Stimulated activated CD8-positive, alpha-beta memory T cell treated with anti-CD3 and anti-CD28 coated beads, Interleukin-12 subunit alpha, Interleukin-12 subunit beta, amount 100 ng/mL, for 4 hours (primary cell): ENCODE data around the gene CD177.
"Not testable (repeated sequence)": the region's sequence is repeated elsewhere in the genome, so short reads cannot be mapped to it uniquely, and the experiment has no call there.

Source experiments
- DNase-seq: peaks from one replicate; pipeline ENCODE4 v3.0.0-alpha.2; 2020; ENCODE audit warnings: low read depth

The CD177 gene

DNA sequence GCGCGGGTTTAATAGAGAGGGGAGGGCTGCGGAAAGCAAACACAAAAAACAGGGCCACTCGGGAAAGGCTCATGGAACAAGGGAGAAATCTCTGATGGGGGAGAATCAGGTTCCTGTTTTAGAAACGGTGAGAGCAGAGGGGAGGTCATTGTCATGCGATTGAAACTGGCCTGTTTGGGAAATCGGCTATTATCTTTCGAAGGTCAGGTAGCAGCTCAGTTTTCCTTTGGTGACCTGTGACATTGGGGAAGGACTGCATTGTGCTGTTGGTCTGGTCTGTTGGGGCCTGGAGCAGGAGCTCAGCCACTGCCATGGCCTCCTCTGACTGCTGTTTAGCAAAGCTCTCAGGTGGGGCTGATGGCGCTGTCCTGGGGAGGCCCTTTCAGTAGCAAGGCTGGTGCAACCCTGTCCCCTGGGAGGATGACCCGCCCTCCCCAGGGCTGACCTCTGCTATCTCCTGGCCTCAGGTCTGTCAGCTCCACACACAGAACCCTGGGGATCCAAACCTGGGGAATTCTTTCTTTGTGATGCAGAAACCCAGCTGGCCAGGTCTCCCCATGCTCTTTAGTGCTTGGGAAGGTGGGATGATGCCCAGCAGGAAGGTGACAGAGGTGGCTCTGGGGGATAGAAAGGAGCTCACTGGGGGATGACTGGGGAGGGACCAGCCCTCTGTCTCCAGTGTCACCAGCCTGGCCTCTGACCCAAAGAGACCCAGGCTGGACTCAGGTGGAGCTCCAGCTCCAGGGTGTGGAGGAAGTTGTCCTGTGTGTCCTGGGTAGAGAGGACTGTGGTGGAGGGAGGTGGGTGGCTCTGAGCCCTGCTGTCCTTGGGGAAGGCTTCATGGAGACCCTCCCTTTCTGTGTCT, 21.2 kb upstream of the CD177 start:
- no peak for DNase-seq

- not testable (repeated sequence) for DNase-seq
These were observed 17.0 kb upstream of the CD177 start for GRCh38 chr19:43336508-43336907.

GRCh38 chr19:43337737-43338136, 15.7 kb upstream of the CD177 start:
- no peak for DNase-seq

- DNase-seq = no peak
These were observed 15.0 kb upstream of the CD177 start for GRCh38 chr19:43338530-43338929.

DNA sequence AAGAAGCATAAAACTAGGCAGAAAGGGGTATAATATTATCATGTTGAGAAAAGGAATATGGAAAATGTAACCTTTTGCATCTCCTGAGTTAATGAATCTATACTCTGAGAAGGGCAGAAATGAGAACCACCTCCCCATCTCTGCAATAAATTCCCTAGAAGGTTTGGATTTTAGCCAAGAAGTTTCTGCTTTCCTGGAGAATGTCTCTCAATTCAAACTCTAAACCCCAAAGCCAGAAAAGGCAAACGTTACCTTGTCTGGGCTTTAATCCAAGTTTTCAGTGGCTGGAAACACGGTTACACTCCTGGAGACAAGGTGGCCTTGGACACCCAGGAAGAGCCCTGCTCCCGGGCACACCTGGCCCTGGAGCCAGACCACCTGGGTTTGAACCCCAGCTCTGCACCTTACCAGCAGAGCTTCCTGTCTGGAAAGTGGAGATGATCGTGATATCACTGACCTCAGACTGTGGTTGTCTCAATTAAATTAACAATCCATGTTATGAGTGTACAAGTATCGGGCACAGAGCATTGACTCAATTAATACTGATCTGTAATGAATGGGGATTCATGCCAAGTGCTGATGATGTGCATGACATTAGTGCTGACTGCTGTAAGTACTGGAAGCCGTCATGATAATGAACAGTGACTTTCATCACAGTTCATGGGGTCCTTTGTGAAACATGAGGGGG, 14.1 kb upstream of the CD177 start:
- not testable (repeated sequence) for DNase-seq

DNA sequence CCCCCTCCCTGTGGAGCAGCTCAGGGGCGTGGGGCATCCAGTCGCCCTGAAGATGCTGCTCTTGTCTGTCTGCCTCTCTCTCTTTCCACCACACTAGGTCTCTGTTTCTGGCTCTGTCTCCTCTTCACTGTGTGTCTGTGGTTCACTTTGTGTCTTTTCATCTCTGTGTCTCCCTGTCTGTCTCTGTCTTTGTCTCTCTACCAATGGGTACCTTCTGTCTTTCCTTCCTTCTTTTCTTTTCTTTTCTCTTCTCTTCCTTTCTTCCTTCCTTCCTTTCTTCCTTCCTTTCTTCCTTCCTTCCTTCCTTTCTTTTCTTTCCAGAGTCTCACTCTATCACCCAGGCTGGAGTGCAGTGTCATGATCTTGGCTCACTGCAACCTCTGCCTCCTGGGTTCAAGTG, 13.4 kb upstream of the CD177 start:
- DNase-seq = not testable (repeated sequence)

GRCh38 chr19:43341098-43341497, 12.4 kb upstream of the CD177 start:
- not testable (repeated sequence) for DNase-seq

- DNase-seq = not testable (repeated sequence)
These were observed 11.4 kb upstream of the CD177 start for GRCh38 chr19:43342104-43342503.

DNA sequence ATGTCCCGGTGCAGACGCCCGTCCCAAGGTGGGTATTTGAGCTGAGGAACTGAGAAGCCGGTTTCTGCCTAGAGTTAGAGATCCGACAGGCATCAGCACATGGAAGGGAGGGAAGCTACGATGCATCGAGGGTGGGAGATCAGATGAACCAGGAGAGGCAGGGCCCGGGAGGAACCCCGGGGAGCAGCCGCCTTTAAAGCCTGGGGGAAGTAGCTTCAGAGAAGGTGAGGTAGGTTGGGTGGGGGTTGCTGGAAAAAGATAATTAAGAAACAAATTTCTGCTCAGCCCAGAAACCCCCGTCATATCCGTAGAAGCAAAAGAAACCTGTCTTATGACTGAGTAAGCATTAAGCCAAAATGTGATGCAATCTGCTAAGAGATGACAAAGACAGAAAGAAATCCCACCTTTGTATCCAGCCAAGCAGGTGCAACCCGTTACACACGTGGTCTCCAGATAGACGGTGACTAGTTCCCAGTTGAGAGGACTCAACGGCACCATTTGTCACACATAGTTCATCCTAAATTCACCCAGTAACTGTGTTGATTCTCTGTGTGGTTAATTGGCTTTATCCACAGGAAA, 9.1 kb upstream of the CD177 start:
- DNase-seq = not testable (repeated sequence)

DNA sequence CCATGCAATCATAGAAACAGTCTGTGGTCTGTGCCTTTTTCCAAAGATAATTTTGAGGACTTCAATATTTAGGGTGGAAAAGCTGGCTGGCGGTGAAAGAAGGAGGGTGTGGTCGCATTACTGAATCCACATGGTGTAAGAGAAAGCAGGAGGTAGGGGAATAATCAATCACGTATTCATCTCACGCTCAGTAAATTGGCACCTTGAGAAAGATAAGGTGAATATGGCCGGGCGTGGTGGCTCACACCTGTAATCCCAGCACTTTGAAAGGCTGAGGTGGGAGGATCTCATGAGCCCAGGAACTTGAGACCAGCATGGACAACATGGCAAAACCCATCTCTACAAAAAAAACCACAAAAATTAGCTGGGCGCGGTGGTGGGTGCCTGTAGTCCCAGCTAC, 3.7 kb upstream of the CD177 start:
- DNase-seq = not testable (repeated sequence)

DNA sequence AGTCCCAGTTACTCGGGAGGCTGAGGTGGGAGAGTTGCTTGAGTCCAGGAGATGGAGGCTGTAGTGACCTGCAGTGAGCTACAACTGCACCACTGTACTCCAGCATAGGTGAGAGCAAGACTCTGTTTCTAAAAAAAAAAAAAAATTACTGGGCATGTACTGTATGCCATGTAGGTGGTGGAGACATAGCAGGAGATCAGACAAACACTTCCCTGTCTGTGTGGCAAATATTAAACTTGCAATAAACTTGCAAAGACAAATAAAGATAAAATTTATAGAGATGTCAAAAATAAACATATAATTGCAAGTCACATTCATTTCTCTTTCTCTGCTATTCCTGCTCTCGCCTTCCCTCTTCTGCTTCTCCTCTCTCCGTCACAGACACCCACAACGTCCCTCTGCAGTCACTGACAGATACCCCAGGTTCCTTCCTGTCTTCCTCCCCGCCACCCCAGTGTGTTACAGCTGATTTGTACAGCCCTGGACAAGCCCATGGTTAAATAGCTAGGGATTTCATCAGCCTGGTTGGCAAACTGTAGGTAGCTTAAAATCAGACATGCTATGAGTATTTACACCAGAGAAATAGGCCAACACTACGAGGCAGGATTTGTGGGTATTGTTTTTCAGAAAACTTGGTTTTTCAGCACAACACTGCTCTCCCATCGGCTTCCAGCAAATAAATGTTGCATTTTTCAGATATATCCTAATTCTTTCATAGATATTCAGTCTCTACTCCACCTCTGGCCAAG, 1.3 kb upstream of the CD177 start:
- no peak for DNase-seq

DNA sequence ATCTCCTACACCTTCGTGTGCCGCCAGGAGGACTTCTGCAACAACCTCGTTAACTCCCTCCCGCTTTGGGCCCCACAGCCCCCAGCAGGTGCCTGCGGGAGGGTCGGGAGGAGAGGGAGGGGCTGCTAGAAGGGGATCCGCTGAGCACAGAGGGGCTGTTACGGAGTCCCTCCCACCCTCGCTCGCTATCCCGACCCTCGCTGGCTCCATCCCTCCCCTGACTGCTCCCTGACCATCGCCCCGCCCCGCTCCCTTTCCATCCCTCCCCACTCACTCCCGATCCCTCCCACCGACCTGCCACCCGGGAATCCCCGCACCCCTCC, 780 bp downstream of the CD177 start:
- DNase-seq = no peak

DNA sequence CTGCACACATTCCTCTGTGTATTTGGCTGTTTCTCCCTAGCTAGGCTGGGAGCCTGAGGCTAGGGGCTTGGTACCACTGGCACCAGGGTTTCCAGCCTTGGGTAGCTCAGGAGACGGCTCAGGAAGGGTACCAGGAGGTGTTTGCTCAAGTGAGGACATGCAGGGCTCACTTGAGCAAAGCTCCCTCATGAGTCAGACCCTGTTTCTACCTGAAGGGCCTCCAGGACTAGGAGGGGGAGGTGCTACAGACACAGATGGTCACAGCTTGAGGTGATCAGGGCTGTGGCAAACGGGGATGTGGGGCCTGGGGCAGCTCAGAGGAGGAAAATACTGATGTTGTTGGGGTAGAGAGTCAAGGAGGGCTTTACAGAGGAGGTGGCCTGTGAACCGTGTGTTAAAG, 3.3 kb downstream of the CD177 start:
- not testable (repeated sequence) for DNase-seq

DNA sequence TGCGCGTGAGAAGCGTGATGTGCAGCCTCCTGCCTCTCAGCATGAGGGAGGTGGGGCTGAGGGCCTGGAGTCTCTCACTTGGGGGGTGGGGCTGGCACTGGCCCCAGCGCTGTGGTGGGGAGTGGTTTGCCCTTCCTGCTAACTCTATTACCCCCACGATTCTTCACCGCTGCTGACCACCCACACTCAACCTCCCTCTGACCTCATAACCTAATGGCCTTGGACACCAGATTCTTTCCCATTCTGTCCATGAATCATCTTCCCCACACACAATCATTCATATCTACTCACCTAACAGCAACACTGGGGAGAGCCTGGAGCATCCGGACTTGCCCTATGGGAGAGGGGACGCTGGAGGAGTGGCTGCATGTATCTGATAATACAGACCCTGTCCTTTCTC, 8.7 kb downstream of the CD177 start:
- no peak for DNase-seq

- no peak for DNase-seq
These were observed 9.3 kb downstream of the CD177 start for GRCh38 chr19:43362745-43363144.

- not testable (repeated sequence) for DNase-seq
These were observed 12.2 kb downstream of the CD177 start for GRCh38 chr19:43365677-43366076.

GRCh38 chr19:43367822-43368221, 14.3 kb downstream of the CD177 start:
- DNase-seq = no peak

DNA sequence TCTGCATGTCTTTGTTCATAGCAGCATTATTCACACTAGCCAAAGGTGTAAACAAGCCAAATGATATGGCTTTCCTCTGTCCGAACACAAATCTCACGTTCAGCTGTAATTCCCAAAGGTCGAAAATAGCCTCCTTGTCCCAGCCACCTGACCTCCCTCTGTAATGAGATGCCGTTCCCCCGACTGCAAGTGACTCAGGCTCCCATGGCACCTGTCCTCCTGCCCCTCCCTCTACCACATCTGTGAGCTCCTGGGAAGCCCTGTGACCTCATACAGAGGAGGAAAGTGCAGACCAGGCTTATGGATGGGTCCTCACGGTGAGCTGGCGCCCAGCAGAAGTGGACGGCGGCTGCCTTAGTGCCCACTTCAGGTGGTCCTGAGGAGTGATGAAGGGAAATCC, 15.4 kb downstream of the CD177 start:
- DNase-seq = not testable (repeated sequence)

GRCh38 chr19:43371909-43372308, 18.4 kb downstream of the CD177 start:
- DNase-seq = no peak

GRCh38 chr19:43372462-43372861, 19.0 kb downstream of the CD177 start:
- no peak for DNase-seq

DNA sequence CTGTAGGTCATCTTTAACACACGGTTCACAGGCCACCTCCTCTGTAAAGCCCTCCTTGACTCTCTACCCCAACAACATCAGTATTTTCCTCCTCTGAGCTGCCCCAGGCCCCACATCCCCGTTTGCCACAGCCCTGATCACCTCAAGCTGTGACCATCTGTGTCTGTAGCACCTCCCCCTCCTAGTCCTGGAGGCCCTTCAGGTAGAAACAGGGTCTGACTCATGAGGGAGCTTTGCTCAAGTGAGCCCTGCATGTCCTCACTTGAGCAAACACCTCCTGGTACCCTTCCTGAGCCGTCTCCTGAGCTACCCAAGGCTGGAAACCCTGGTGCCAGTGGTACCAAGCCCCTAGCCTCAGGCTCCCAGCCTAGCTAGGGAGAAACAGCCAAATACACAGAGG, 24.1 kb downstream of the CD177 start:
- DNase-seq = not testable (repeated sequence)

- no peak for DNase-seq
These were observed 26.5 kb downstream of the CD177 start for GRCh38 chr19:43380008-43380407.
